Measurements from ENCODE around the gene KAZN. TPM values are rescaled to one million over a fixed set of nuclear protein-coding genes. Genes with fewer than 3 reads are reported as not detected.

The KAZN gene
- total RNA-seq, 2 donors from 2014 or later, result 9.8 to 12.2 TPM

GRCh38 chr1:14948112-14948652 is 349.7 kb downstream of the KAZN start:
- Histone ChIP-seq H3K4me3 (no peak overlapping the region), H3K9ac (ENCODE audit: low read depth in 2 of 2, low read length in 2 of 2) (no peak overlapping the region), H3K27me3 (no peaks in the 10 kb centered on the region), H3K9me3 (no peaks in the 10 kb centered on the region), H3K36me3 (no peaks in the 10 kb centered on the region), H3K27ac (no peak overlapping the region), H3K4me1 (peaks cover 12% of the 10 kb centered on the region)
- no peak for DNase-seq
- intact Hi-C loops (cut with DNase I), result no loop called here
- TF ChIP-seq CTCF (IDR thresholded peaks at IDR 0.05), result no peak

GRCh38 chr1:14949270-14949835 is 350.9 kb downstream of the KAZN start:
- no peak for DNase-seq
- H3K27me3 ChIP-seq, result no peaks in the 10 kb centered on the region
- H3K27ac ChIP-seq, result no peak overlapping the region
- TF ChIP-seq CTCF (IDR thresholded peaks at IDR 0.05), result no peak
- H3K9me3 ChIP-seq, result no peaks in the 10 kb centered on the region
- no peaks in the 10 kb centered on the region for H3K36me3 ChIP-seq
- peaks cover 12% of the 10 kb centered on the region for H3K4me1 ChIP-seq
- H3K9ac ChIP-seq (ENCODE audit: low read depth in 2 of 2, low read length in 2 of 2), result no peak overlapping the region
- intact Hi-C loops (cut with DNase I), result no loop called here
- no peak overlapping the region for H3K4me3 ChIP-seq

- Histone ChIP-seq H3K27me3 (no peaks in the 10 kb centered on the region), H3K27ac (no peak overlapping the region), H3K4me3 (no peak overlapping the region), H3K4me1 (peaks cover 12% of the 10 kb centered on the region), H3K9me3 (no peaks in the 10 kb centered on the region), H3K36me3 (no peaks in the 10 kb centered on the region), H3K9ac (ENCODE audit: low read depth in 2 of 2, low read length in 2 of 2) (no peak overlapping the region)
- no peak for DNase-seq
- intact Hi-C loops (cut with DNase I), result no loop called here
- TF ChIP-seq CTCF (IDR thresholded peaks at IDR 0.05), result no peak
These were observed 351.6 kb downstream of the KAZN start for GRCh38 chr1:14949836-14950713.

GRCh38 chr1:14951766-14952165 is 353.3 kb downstream of the KAZN start:
- intact Hi-C loops (cut with DNase I), result no loop called here
- no peak for DNase-seq
- no peak for TF ChIP-seq CTCF (IDR thresholded peaks at IDR 0.05)
- no peaks in the 10 kb centered on the region for H3K4me1 ChIP-seq
- H3K27ac ChIP-seq, result no peak overlapping the region
- no peak overlapping the region for H3K4me3 ChIP-seq
- H3K9ac ChIP-seq (ENCODE audit: low read depth in 2 of 2, low read length in 2 of 2), result no peak overlapping the region
- no peaks in the 10 kb centered on the region for H3K9me3 ChIP-seq
- no peaks in the 10 kb centered on the region for H3K36me3 ChIP-seq
- H3K27me3 ChIP-seq, result no peaks in the 10 kb centered on the region

GRCh38 chr1:14952626-14953314 is 354.3 kb downstream of the KAZN start:
- H3K9ac ChIP-seq (ENCODE audit: low read depth in 2 of 2, low read length in 2 of 2), result no peak overlapping the region
- no peak for DNase-seq
- H3K9me3 ChIP-seq, result no peaks in the 10 kb centered on the region
- no peaks in the 10 kb centered on the region for H3K36me3 ChIP-seq
- intact Hi-C loops (cut with DNase I), result no loop called here
- H3K4me1 ChIP-seq, result no peaks in the 10 kb centered on the region
- H3K27ac ChIP-seq, result no peak overlapping the region
- TF ChIP-seq CTCF (IDR thresholded peaks at IDR 0.05), result no peak
- H3K27me3 ChIP-seq, result no peaks in the 10 kb centered on the region
- no peak overlapping the region for H3K4me3 ChIP-seq

Measured in colonic mucosa (tissue), 4 donors.